ENCODE data around the gene ACP3. TPM values are rescaled to one million over a fixed set of nuclear protein-coding genes. Genes with fewer than 3 reads are reported as not detected.
A peak's percentile ranks its signal among the peaks of the same experiment; 100 is the strongest.
"Not testable (repeated sequence)": the region's sequence is repeated elsewhere in the genome, so short reads cannot be mapped to it uniquely, and the experiment has no call there.

The ACP3 gene
- total and polyA plus RNA-seq, 12 donors, result 0.48 to 30.8 (median 7.4) TPM

DNA sequence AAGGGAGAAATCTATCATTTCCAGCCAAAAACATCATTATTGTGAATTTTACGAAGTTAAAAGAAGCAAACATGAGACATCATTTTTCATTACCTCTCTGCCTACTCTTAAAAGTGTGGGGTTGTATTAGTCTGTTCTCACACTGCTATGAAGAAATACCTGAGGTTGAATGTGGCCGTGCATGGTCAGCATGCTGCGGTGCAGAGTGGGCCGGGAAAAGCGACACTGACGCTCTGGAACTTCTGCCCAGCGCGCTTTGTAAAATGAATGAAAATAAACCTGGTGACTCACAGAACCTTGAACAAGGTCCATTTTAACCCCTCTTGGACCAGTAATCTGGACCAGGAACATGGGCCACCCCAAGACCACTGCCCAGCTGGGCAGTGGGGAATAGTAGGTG is 69.1 kb downstream of the ACP3 start:
- Histone ChIP-seq H3K27me3 (peaks cover 11% of the 10 kb centered on the region), H3K4me3 (no peak overlapping the region), H3K9me3 (replicated peaks in 1 of 3) (no peaks in the 10 kb centered on the region), H3K27ac (no peak overlapping the region), H3K36me3 (replicated peaks in 1 of 2) (no peaks in the 10 kb centered on the region), H3K4me1 (replicated peaks in 1 of 2) (no peaks in the 10 kb centered on the region)
- intact Hi-C loops (cut with DNase I), result no loop called here
- WGBS, 4 donors, result 70 to 78% (median 75%) methylated on average over 8 of the region's 8 CpGs
- TF ChIP-seq, protein P1, sequence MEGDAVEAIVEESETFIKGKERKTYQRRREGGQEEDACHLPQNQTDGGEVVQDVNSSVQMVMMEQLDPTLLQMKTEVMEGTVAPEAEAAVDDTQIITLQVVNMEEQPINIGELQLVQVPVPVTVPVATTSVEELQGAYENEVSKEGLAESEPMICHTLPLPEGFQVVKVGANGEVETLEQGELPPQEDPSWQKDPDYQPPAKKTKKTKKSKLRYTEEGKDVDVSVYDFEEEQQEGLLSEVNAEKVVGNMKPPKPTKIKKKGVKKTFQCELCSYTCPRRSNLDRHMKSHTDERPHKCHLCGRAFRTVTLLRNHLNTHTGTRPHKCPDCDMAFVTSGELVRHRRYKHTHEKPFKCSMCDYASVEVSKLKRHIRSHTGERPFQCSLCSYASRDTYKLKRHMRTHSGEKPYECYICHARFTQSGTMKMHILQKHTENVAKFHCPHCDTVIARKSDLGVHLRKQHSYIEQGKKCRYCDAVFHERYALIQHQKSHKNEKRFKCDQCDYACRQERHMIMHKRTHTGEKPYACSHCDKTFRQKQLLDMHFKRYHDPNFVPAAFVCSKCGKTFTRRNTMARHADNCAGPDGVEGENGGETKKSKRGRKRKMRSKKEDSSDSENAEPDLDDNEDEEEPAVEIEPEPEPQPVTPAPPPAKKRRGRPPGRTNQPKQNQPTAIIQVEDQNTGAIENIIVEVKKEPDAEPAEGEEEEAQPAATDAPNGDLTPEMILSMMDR (IDR thresholded peaks at IDR 0.05), result no peak
- TF ChIP-seq POLR2A (IDR thresholded peaks at IDR 0.05), result no peak
- DNase-seq, result no peak

DNA sequence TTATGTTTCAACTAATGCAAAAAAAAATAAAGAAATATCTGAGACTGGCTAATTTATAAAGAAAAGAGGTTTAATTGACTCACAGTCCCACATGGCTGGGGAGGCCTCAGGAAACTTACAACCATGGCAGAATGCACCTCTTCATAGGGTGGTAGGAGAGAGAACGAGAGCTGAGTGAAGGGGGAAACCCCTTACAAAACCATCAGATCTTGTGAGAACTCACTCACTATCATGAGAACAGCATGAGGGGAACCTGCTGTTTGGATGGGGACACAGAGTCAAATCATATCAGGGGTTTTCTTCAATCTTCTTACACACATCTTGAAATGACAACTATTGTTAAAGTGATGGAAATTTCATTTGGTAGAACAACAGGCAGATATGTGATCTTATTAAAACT is 75.5 kb downstream of the ACP3 start:
- H3K4me1 ChIP-seq (replicated peaks in 1 of 2); H3K36me3 ChIP-seq (replicated peaks in 1 of 2); intact Hi-C loops (cut with DNase I); H3K9me3 ChIP-seq (replicated peaks in 1 of 3); DNase-seq; H3K27ac ChIP-seq; H3K4me3 ChIP-seq; H3K27me3 ChIP-seq: not testable (repeated sequence)
- WGBS, 4 donors, result 83 to 100% (median 88%) methylated on average over 1 of the region's 1 CpG

DNA sequence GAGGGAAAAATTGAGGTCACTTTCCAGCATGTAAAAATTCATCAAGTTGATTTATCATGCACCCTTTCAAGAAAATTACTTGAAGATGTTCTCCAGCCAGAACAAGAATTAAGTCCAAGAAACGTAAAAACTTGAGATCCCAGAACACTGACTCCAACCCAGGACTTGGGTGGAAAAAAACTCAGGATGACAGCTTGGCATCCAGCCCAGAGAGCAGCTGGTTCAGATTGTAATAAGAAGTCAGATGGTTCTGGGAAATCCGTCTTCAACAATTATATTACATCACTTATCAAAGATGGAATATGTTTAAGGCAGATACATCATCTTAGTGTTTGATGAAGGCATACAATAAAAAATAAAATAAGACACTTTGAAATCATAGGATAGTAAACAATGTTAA is 77.1 kb downstream of the ACP3 start:
- 22 to 28% (median 25%) methylated on average over 2 of the region's 2 CpGs for WGBS, 4 donors
- TF ChIP-seq POLR2A (IDR thresholded peaks at IDR 0.05), result no peak
- TF ChIP-seq, protein P1 (IDR thresholded peaks at IDR 0.05), result no peak
- Histone ChIP-seq H3K27ac (no peak overlapping the region), H3K27me3 (no peaks in the 10 kb centered on the region), H3K4me3 (no peak overlapping the region), H3K36me3 (replicated peaks in 1 of 2) (no peaks in the 10 kb centered on the region), H3K9me3 (replicated peaks in 1 of 3) (no peaks in the 10 kb centered on the region), H3K4me1 (replicated peaks in 1 of 2) (no peaks in the 10 kb centered on the region)
- peak in 5 of 7 donors; percentile 55 to 83 (median 64) for DNase-seq
- intact Hi-C loops (cut with DNase I), result no loop called here

DNA sequence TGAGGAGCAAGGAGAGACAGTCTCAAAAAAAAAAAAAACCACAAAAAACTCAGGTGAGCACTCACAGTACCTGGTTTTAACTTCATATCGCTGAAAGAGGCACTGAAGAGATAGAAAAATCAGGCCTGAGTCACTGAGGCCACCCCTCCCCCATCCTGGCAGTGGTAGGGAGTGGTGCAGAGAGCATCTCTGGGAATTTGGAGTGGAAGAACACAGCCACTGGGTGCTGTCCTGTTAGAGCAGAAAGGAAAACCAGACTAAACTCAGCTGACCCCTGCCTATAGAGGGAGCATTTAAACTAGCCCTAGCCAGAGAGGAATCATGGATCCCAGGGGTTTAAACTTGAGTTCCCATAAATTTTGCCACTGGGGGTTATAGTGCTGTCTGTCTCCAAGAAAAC is 77.9 kb downstream of the ACP3 start:
- Histone ChIP-seq H3K4me1 (replicated peaks in 1 of 2) (no peaks in the 10 kb centered on the region), H3K9me3 (replicated peaks in 1 of 3) (no peaks in the 10 kb centered on the region), H3K27me3 (no peaks in the 10 kb centered on the region), H3K4me3 (no peak overlapping the region), H3K36me3 (replicated peaks in 1 of 2) (no peaks in the 10 kb centered on the region), H3K27ac (no peak overlapping the region)
- 79 to 93% (median 83%) methylated on average over 1 of the region's 1 CpG for WGBS, 4 donors
- intact Hi-C loops (cut with DNase I), result loop anchor here (5.0 kb wide), 2 partner anchors 43 to 148 kb away; no protein-coding TSS in a partner anchor
- TF ChIP-seq, protein P1 (IDR thresholded peaks at IDR 0.05), result no peak
- no peak for TF ChIP-seq POLR2A (IDR thresholded peaks at IDR 0.05)
- peak in 1 of 7 donors; percentile 4 for DNase-seq

DNA sequence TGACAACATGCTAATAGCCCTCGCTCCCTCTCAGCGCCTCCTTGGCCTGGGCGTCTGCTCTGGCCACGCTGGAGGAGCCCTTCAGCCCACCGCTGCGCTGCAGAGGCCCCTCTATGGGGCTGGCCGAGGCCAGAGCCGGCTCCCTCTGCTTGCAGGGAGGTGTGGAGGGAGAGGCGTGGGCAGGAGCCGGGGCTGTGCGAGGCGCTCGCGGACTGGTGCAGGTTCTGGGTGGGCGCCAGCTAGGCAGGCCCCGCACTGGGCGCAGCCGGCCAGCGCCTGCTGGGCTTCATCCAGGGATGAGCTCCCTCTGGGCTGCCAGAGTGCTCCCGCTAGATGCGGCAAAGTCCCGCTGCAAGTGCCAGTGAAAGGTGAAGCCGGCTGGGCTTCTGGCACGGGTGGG is 79.0 kb downstream of the ACP3 start:
- intact Hi-C loops (cut with DNase I), result loop anchor here (2.0 to 5.0 kb wide), 3 partner anchors 44 to 149 kb away; no protein-coding TSS in a partner anchor
- H3K4me1 ChIP-seq (replicated peaks in 1 of 2), result no peaks in the 10 kb centered on the region
- 92 to 97% (median 96%) methylated on average over 12 to 24 of the region's 24 CpGs for WGBS, 4 donors
- H3K9me3 ChIP-seq (replicated peaks in 1 of 3), result no peaks in the 10 kb centered on the region
- no peak for TF ChIP-seq POLR2A (IDR thresholded peaks at IDR 0.05)
- TF ChIP-seq, protein P1 (IDR thresholded peaks at IDR 0.05), result no peak
- H3K36me3 ChIP-seq (replicated peaks in 1 of 2), result no peaks in the 10 kb centered on the region
- H3K4me3 ChIP-seq, result no peak overlapping the region
- no peak for DNase-seq
- no peaks in the 10 kb centered on the region for H3K27me3 ChIP-seq
- H3K27ac ChIP-seq, result no peak overlapping the region

DNA sequence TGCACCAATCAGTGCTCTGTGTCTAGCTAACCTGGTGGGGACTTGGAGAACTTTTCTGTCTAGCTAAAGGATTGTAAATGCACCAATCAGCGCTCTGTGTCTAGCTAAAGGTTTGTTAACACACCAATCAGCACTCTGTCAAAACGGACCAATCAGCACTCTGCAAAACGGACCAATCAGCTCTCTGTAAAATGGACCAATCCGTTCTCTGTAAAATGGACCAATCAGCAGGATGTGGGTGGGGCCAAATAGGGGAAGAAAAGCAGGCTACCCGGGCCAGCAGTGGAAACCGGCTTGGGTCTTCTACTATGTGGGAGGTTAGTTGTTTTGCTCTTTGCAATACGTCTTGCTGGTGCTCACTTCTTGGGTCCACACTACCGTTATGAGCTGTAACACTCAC is 79.6 kb downstream of the ACP3 start:
- intact Hi-C loops (cut with DNase I), result loop anchor here (2.0 to 5.0 kb wide), 3 partner anchors 44 to 149 kb away; no protein-coding TSS in a partner anchor
- not testable (repeated sequence) for H3K27ac ChIP-seq; H3K4me1 ChIP-seq (replicated peaks in 1 of 2); H3K9me3 ChIP-seq (replicated peaks in 1 of 3); H3K4me3 ChIP-seq; H3K36me3 ChIP-seq (replicated peaks in 1 of 2); DNase-seq; H3K27me3 ChIP-seq
- 81 to 92% (median 91%) methylated on average over 8 of the region's 8 CpGs for WGBS, 4 donors
